HG02610 (cell line): ENCODE measurements around the gene EXOC3L1.

ENCODE experiments used
- ATAC-seq: cut with Tn5 transposase; IDR thresholded peaks from one replicate; pipeline ENCODE4 v1.9.1; 2021; ENCODE audit warnings: mild to moderate bottlenecking, moderate library complexity; ENCODE audit not compliant: unreplicated experiment

The EXOC3L1 gene

GRCh38 chr16:67190041-67190440 lies at the start of gene EXOC3L1:
Gene EXOC3L1 (minus strand): TSS chr16:67190136. CDS start chr16:67189676, 460 bp downstream.
- no peak for ATAC-seq

GRCh38 chr16:67238806-67239470 lies 49.0 kb upstream of the EXOC3L1 start:
- ATAC-seq: no peak

- no peak for ATAC-seq
Observed at GRCh38 chr16:67238278-67238575, 48.3 kb upstream of the EXOC3L1 start.

- no peak for ATAC-seq
Observed at GRCh38 chr16:67237396-67238277, 47.7 kb upstream of the EXOC3L1 start.

GRCh38 chr16:67236563-67237395 lies 46.8 kb upstream of the EXOC3L1 start:
- no peak for ATAC-seq

- no peak for ATAC-seq
Observed at GRCh38 chr16:67235816-67236562, 46.1 kb upstream of the EXOC3L1 start.

- ATAC-seq: no peak
Observed at GRCh38 chr16:67234180-67234597, 44.3 kb upstream of the EXOC3L1 start.

GRCh38 chr16:67233596-67233995 lies 43.7 kb upstream of the EXOC3L1 start:
- no peak for ATAC-seq

GRCh38 chr16:67230809-67231660 lies 41.1 kb upstream of the EXOC3L1 start:
- ATAC-seq: no peak

- no peak for ATAC-seq
Observed at GRCh38 chr16:67229906-67230808, 40.2 kb upstream of the EXOC3L1 start.

GRCh38 chr16:67228905-67229304 lies 39.0 kb upstream of the EXOC3L1 start:
- no peak for ATAC-seq

- no peak for ATAC-seq
Observed at GRCh38 chr16:67228034-67228785, 38.3 kb upstream of the EXOC3L1 start.

- ATAC-seq: no peak
Observed at GRCh38 chr16:67227567-67227921, 37.6 kb upstream of the EXOC3L1 start.

- ATAC-seq: peak; percentile 92
Observed at GRCh38 chr16:67226804-67227566, 37.0 kb upstream of the EXOC3L1 start, which contains the start of gene TMEM208. Gene TMEM208 (plus strand): TSS chr16:67227130. CDS start chr16:67227219, 89 bp downstream.

- ATAC-seq: no peak
Observed at GRCh38 chr16:67226295-67226803, 36.4 kb upstream of the EXOC3L1 start.

GRCh38 chr16:67223992-67224391 lies 34.1 kb upstream of the EXOC3L1 start:
- ATAC-seq: no peak
